Right atrium auricular region (tissue), 2 donors: ENCODE data around the gene PRELP. TPM values are rescaled to one million over a fixed set of nuclear protein-coding genes. Genes with fewer than 3 reads are reported as not detected.
"Not testable (repeated sequence)": the region's sequence is repeated elsewhere in the genome, so short reads cannot be mapped to it uniquely, and the experiment has no call there.

Experiments
- DNase-seq: peaks from one replicate; pipeline ENCODE4 v3.0.0-alpha.2; 2019; ENCODE audit warnings: low spot score
- H3K27ac ChIP-seq, 2 donors: fragments of 200-600 bp; sonication (generic); 1 replicate in 1 of 2; 2 replicates in 1 of 2; pipeline ENCODE4 v1.5.1; 2016 to 2019
- H3K27me3 ChIP-seq, 2 donors: fragments of 200-600 bp; sonication (generic); one replicate each; pipeline versions ENCODE4 v1.5.1 to v1.6.0; 2017 to 2019
- H3K36me3 ChIP-seq: fragments of 200-600 bp; sonication (generic); one replicate; pipeline ENCODE4 v1.5.1; 2016
- H3K4me1 ChIP-seq, 2 donors: fragments of 200-600 bp; sonication (generic); one replicate each; pipeline versions ENCODE4 v1.5.1 to v1.6.0; 2017 to 2019
- H3K4me3 ChIP-seq, 2 donors: fragments of 200-600 bp; sonication (generic); 1 replicate in 1 of 2; 2 replicates in 1 of 2; pipeline ENCODE4 v1.5.1; 2017 to 2019; ENCODE audit warnings: mild to moderate bottlenecking in 1 of 2, moderate library complexity in 1 of 2
- H3K9me3 ChIP-seq, 2 donors: fragments of 200-600 bp; sonication (generic); one replicate each; pipeline ENCODE4 v1.5.1; 2019
- CTCF ChIP-seq, 2 donors: fragments of 200-600 bp; sonication (generic); IDR thresholded peaks; one replicate each; pipeline ENCODE4 v1.5.1; 2019; ENCODE audit warnings: antibody characterized with exemption in 2 of 2
- total RNA-seq, 2 donors: library from RNA; depleted of rRNA; stranded (reverse); fragments of >200 nt; gene quantifications; one replicate each; pipeline ENCODE4 v1.1.0, GENCODE V29; 2016

PRELP gene
- total RNA-seq, 2 donors from 2014 or later: 54.5 to 243 TPM

- TF ChIP-seq CTCF (IDR thresholded peaks at IDR 0.05): no peak
- Histone ChIP-seq H3K9me3 (peaks cover 0 to 15% of the 10 kb centered on the region in 2 donors), H3K27ac (peak overlapping the region; percentile 25 to 74), H3K4me1 (peaks cover 0 to 18% of the 10 kb centered on the region in 2 donors), H3K4me3 (no peak overlapping the region), H3K27me3 (no peaks in the 10 kb centered on the region), H3K36me3 (no peaks in the 10 kb centered on the region)
- peak; percentile 85 for DNase-seq
These were observed 32.8 kb upstream of the PRELP start for GRCh38 chr1:203442821-203443220.

GRCh38 chr1:203443296-203443695 is 32.3 kb upstream of the PRELP start:
- H3K9me3 ChIP-seq: peaks cover 0 to 15% of the 10 kb centered on the region in 2 donors
- H3K4me1 ChIP-seq: peaks cover 0 to 18% of the 10 kb centered on the region in 2 donors
- no peaks in the 10 kb centered on the region for H3K27me3 ChIP-seq
- H3K27ac ChIP-seq: peak overlapping the region; percentile 25 to 74
- no peaks in the 10 kb centered on the region for H3K36me3 ChIP-seq
- TF ChIP-seq CTCF (IDR thresholded peaks at IDR 0.05): no peak
- DNase-seq: no peak
- H3K4me3 ChIP-seq: no peak overlapping the region

- no peak overlapping the region for H3K4me3 ChIP-seq
- H3K4me1 ChIP-seq: peaks cover 0 to 18% of the 10 kb centered on the region in 2 donors
- peak overlapping the region in 1 of 2 donors; percentile 74 for H3K27ac ChIP-seq
- TF ChIP-seq CTCF (IDR thresholded peaks at IDR 0.05): no peak
- H3K36me3 ChIP-seq: no peaks in the 10 kb centered on the region
- no peak for DNase-seq
- peaks cover 0 to 15% of the 10 kb centered on the region in 2 donors for H3K9me3 ChIP-seq
- H3K27me3 ChIP-seq: no peaks in the 10 kb centered on the region
These were observed 31.4 kb upstream of the PRELP start for GRCh38 chr1:203444171-203444576.

- peaks cover 0 to 16% of the 10 kb centered on the region in 2 donors for H3K4me1 ChIP-seq
- H3K27ac ChIP-seq: peak overlapping the region; percentile 58 to 73
- no peak for DNase-seq
- peaks cover 0 to 15% of the 10 kb centered on the region in 2 donors for H3K9me3 ChIP-seq
- H3K4me3 ChIP-seq: no peak overlapping the region
- H3K27me3 ChIP-seq: no peaks in the 10 kb centered on the region
- no peak for TF ChIP-seq CTCF (IDR thresholded peaks at IDR 0.05)
- H3K36me3 ChIP-seq: no peaks in the 10 kb centered on the region
These were observed 28.5 kb upstream of the PRELP start for GRCh38 chr1:203447151-203447550.

GRCh38 chr1:203447598-203447997 is 28.0 kb upstream of the PRELP start:
- not testable (repeated sequence) for H3K4me3 ChIP-seq, H3K36me3 ChIP-seq, H3K27me3 ChIP-seq, DNase-seq
- Histone ChIP-seq H3K4me1 (peaks cover 0 to 16% of the 10 kb centered on the region in 2 donors), H3K27ac (peak overlapping the region; percentile 58 to 73), H3K9me3 (peaks cover 0 to 15% of the 10 kb centered on the region in 2 donors)

- H3K27ac ChIP-seq: peak overlapping the region; percentile 58 to 75
- DNase-seq: peak; percentile 85
- no peak for TF ChIP-seq CTCF (IDR thresholded peaks at IDR 0.05)
- H3K4me1 ChIP-seq: peaks cover 0 to 16% of the 10 kb centered on the region in 2 donors
- H3K27me3 ChIP-seq: no peaks in the 10 kb centered on the region
- H3K9me3 ChIP-seq: peaks cover 0 to 15% of the 10 kb centered on the region in 2 donors
- no peak overlapping the region for H3K4me3 ChIP-seq
- H3K36me3 ChIP-seq: no peaks in the 10 kb centered on the region
These were observed 27.0 kb upstream of the PRELP start for GRCh38 chr1:203448521-203449061.
